H1 (cell line): ENCODE results near the gene ZNRF3. TPM values are rescaled to one million over a fixed set of nuclear protein-coding genes. Genes with fewer than 3 reads are reported as not detected.

ENCODE experiments used
- CTCF ChIA-PET: fragments of 300-600 bp; sonication (Branson Sonifier 250); formaldehyde crosslinking; loops from one replicate; lab custom pipeline; 2021; ENCODE audit not compliant: partially characterized antibody; lab: Charles Lee
- POLR2A ChIA-PET: fragments of 300-600 bp; sonication (Branson Sonifier 250); formaldehyde crosslinking; loops from one replicate; lab custom pipeline; 2021; ENCODE audit warnings: inconsistent platforms; ENCODE audit not compliant: partially characterized antibody; lab: Charles Lee
- DNase-seq, 2 experiments: peaks; one replicate each; pipeline versions ENCODE4 v3.0.0 to v3.0.0-alpha.2; 2010 to 2022; ENCODE audit warnings: low spot score in 2 of 2, low read depth in 1 of 2, mixed read lengths in 1 of 2
- FAIRE-seq: peaks from 2 replicates; lab custom pipeline; 2011; peaks lifted over from hg19 to GRCh38; lab: Jason Lieb, UNC
- H2AFZ ChIP-seq: 2 replicates; pipeline ENCODE4 v1.8.1; 2012; ENCODE audit warnings: low read length, inconsistent platforms
- H2AK5ac ChIP-seq: 2 replicates; pipeline ENCODE4 v1.6.1; 2013; ENCODE audit warnings: low read depth, low read length
- H2BK120ac ChIP-seq: replicated peaks from 2 replicates; pipeline ENCODE3; 2013; ENCODE audit warnings: low read depth, low read length, inconsistent platforms
- H2BK12ac ChIP-seq: 2 replicates; pipeline ENCODE4 v1.6.1; 2013; ENCODE audit warnings: low read depth, low read length
- H2BK15ac ChIP-seq: 2 replicates; pipeline ENCODE4 v1.6.1; 2013; ENCODE audit warnings: low read length
- H2BK20ac ChIP-seq: 2 replicates; pipeline ENCODE4 v1.6.1; 2013; ENCODE audit warnings: low read length
- H2BK5ac ChIP-seq: 2 replicates; pipeline ENCODE4 v1.6.1; 2013; ENCODE audit warnings: low read depth, low read length
- H3K14ac ChIP-seq: 2 replicates; pipeline ENCODE4 v1.6.1; 2013; ENCODE audit warnings: inconsistent platforms; ENCODE audit not compliant: insufficient read length
- H3K18ac ChIP-seq: 2 replicates; pipeline ENCODE4 v1.6.1; 2013; ENCODE audit warnings: low read length; ENCODE audit errors: extremely low read depth
- H3K23ac ChIP-seq: 2 replicates; pipeline ENCODE4 v1.6.1; 2013; ENCODE audit warnings: inconsistent platforms; ENCODE audit not compliant: insufficient read length
- H3K23me2 ChIP-seq: 2 replicates; pipeline ENCODE4 v1.6.1; 2013; ENCODE audit warnings: low read depth, low read length
- H3K27ac ChIP-seq: 2 replicates; pipeline ENCODE4 v1.6.1; 2011; ENCODE audit warnings: low read depth, low read length, inconsistent platforms
- H3K27me3 ChIP-seq, 4 experiments: replicated peaks in 1 of 4; 1 replicate in 1 of 4; 2 replicates in 3 of 4; pipeline versions ENCODE4 v1.6.1 to v1.8.1; 2011 to 2013; ENCODE audit warnings: low read length in 3 of 4, mild to moderate bottlenecking in 3 of 4, inconsistent platforms in 2 of 4, mixed read lengths in 2 of 4, moderate library complexity in 1 of 4; ENCODE audit not compliant: control insufficient read depth in 3 of 4, insufficient read depth in 3 of 4; ENCODE audit errors: extremely low read depth in 1 of 4
- H3K36me3 ChIP-seq, 4 experiments: 2 replicates each; pipeline versions ENCODE4 v1.6.1 to v1.8.1; 2011 to 2013; ENCODE audit warnings: mild to moderate bottlenecking in 4 of 4, low read length in 3 of 4, moderate library complexity in 2 of 4, control low read depth in 1 of 4, inconsistent platforms in 1 of 4; ENCODE audit not compliant: insufficient read depth in 4 of 4, control insufficient read depth in 2 of 4
- H3K4ac ChIP-seq: replicated peaks from 2 replicates; pipeline ENCODE3; 2013; ENCODE audit warnings: low read length, low read depth, mixed read lengths, inconsistent platforms; ENCODE audit not compliant: insufficient read length
- H3K4me1 ChIP-seq, 4 experiments: replicated peaks in 1 of 4; 1 replicate in 1 of 4; 2 replicates in 3 of 4; pipeline versions ENCODE4 v1.6.1 to v1.8.1; 2011 to 2013; ENCODE audit warnings: low read length in 3 of 4, inconsistent platforms in 2 of 4, mixed read lengths in 1 of 4; ENCODE audit not compliant: insufficient read depth in 4 of 4, control insufficient read depth in 3 of 4
- H3K4me2 ChIP-seq, 2 experiments: 2 replicates each; pipeline versions ENCODE4 v1.6.1 to v1.8.1; 2011 to 2013; ENCODE audit warnings: low read depth in 2 of 2, low read length in 2 of 2, control low read depth in 1 of 2, inconsistent platforms in 1 of 2, mild to moderate bottlenecking in 1 of 2; ENCODE audit not compliant: insufficient read depth in 1 of 2
- H3K4me3 ChIP-seq, 4 experiments: fragments of 200-600, 300-600 bp in 1 of 4; sonication (generic), shearing (Covaris generic), sonication (Bioruptor Twin) in 1 of 4; 2 replicates each; pipeline versions ENCODE4 v1.5.1 to v1.8.1; 2011 to 2016; ENCODE audit warnings: low read length in 4 of 4, low read depth in 3 of 4, control low read depth in 2 of 4, inconsistent platforms in 2 of 4, mild to moderate bottlenecking in 2 of 4, mixed read lengths in 1 of 4, moderate library complexity in 1 of 4; ENCODE audit not compliant: insufficient read depth in 2 of 4; ENCODE audit errors: extremely low read depth in 1 of 4
- H3K56ac ChIP-seq: replicated peaks from 2 replicates; pipeline ENCODE3; 2013; ENCODE audit warnings: low read depth, mild to moderate bottlenecking, mixed read lengths, low read length, inconsistent platforms; ENCODE audit not compliant: insufficient read length
- H3K79me1 ChIP-seq: 2 replicates; pipeline ENCODE4 v1.6.1; 2013; ENCODE audit warnings: low read depth, low read length, control low read depth
- H3K79me2 ChIP-seq, 2 experiments: 2 replicates each; pipeline versions ENCODE4 v1.6.1 to v1.8.1; 2012 to 2013; ENCODE audit warnings: low read length in 2 of 2, mild to moderate bottlenecking in 2 of 2, inconsistent platforms in 1 of 2; ENCODE audit not compliant: insufficient read depth in 2 of 2, control insufficient read depth in 1 of 2
- H3K9ac ChIP-seq, 4 experiments: replicated peaks in 1 of 4; 1 replicate in 1 of 4; 2 replicates in 3 of 4; pipeline versions ENCODE4 v1.6.1 to v1.8.1; 2011 to 2013; ENCODE audit warnings: low read depth in 3 of 4, low read length in 3 of 4, control low read depth in 2 of 4, mild to moderate bottlenecking in 2 of 4, moderate library complexity in 2 of 4, inconsistent platforms in 1 of 4; ENCODE audit errors: extremely low read depth in 1 of 4
- H3K9me3 ChIP-seq, 2 experiments: 2 replicates each; pipeline versions ENCODE4 v1.6.1 to v1.8.1; 2012 to 2013; ENCODE audit warnings: mild to moderate bottlenecking in 2 of 2, moderate library complexity in 2 of 2, control low read depth in 1 of 2, inconsistent platforms in 1 of 2, low read depth in 1 of 2, low read length in 1 of 2, mixed read lengths in 1 of 2; ENCODE audit not compliant: insufficient read depth in 2 of 2
- H4K20me1 ChIP-seq, 2 experiments: replicated peaks in 1 of 2; 2 replicates each; pipeline versions ENCODE3 to v1.8.1; 2011 to 2013; ENCODE audit warnings: inconsistent platforms in 2 of 2, low read length in 2 of 2, mild to moderate bottlenecking in 1 of 2; ENCODE audit not compliant: insufficient read depth in 2 of 2, control insufficient read depth in 1 of 2
- H4K5ac ChIP-seq: 2 replicates; pipeline ENCODE4 v1.6.1; 2013; ENCODE audit warnings: low read length, low read depth, mixed read lengths, inconsistent platforms; ENCODE audit not compliant: insufficient read length
- H4K8ac ChIP-seq: 2 replicates; pipeline ENCODE4 v1.8.0; 2013; ENCODE audit warnings: mild to moderate bottlenecking, moderate library complexity, low read length, inconsistent platforms; ENCODE audit not compliant: insufficient read depth; ENCODE audit errors: extremely low read depth
- H4K91ac ChIP-seq: replicated peaks from 2 replicates; pipeline ENCODE3; 2013; ENCODE audit warnings: low read length, mixed read lengths, inconsistent platforms; ENCODE audit not compliant: insufficient read length
- CBX5 ChIP-seq: fragments of 300-800, 300-1000 bp; sonication (generic); IDR thresholded peaks from 2 replicates; pipeline ENCODE4 v1.7.1; 2016; ENCODE audit warnings: antibody characterized with exemption, low read length, low read depth
- KDM1A ChIP-seq: fragments of 200-600, 300-600 bp; sonication (generic); IDR thresholded peaks from 2 replicates; pipeline ENCODE4 v1.7.1; 2016; ENCODE audit warnings: mild to moderate bottlenecking, low read length, borderline replicate concordance
- RNF2 ChIP-seq: fragments of 200-900, 300-1000 bp; sonication (generic); IDR thresholded peaks from 2 replicates; pipeline ENCODE4 v1.7.1; 2016; ENCODE audit warnings: borderline replicate concordance, low read depth, mild to moderate bottlenecking, antibody characterized with exemption, low read length; ENCODE audit not compliant: poor library complexity, severe bottlenecking; ENCODE audit errors: missing control alignments
- WGBS, 2 experiments: shearing (Covaris generic) in 1 of 2; methylation state at CpG; one replicate each; pipeline versions ENCODE4 v1.1.6 to v1.1.7; 2013 to 2015; ENCODE audit warnings: low lambda C conversion rate in 2 of 2, mixed read lengths in 2 of 2, inconsistent platforms in 1 of 2, low coverage in 1 of 2, missing lambda C conversion rate in 1 of 2; ENCODE audit not compliant: insufficient replicate concordance in 2 of 2, insufficient coverage in 1 of 2, insufficient read length in 1 of 2; ENCODE audit errors: extremely low coverage in 1 of 2, missing lambda C conversion rate in 1 of 2; 5-methylcytosine and 5-hydroxymethylcytosine counted together
- polyA plus RNA-seq, 7 experiments: library from polyadenylated mRNA; depleted of rRNA in 3 of 7; stranded (reverse) in 5 of 7; unstranded in 2 of 7; fragments of >200 nt in 5 of 7; fragments of 200-250 nt in 2 of 7; gene quantifications; 1 replicate in 5 of 7; 2 replicates in 1 of 7; 4 replicates in 1 of 7; pipeline versions ENCODE4 v1.2.1 to v1.2.3, GENCODE V29; 2011 to 2013; ENCODE audit warnings: missing spikeins in 2 of 7, mixed read lengths in 2 of 7
- total RNA-seq: library from RNA; stranded (reverse); fragmentation: NEBNext Ultra II Directional; extraction: Animal tissue kit (Norgen Biotek cat#: 25700); gene quantifications from 2 replicates; pipeline ENCODE4 v1.2.1, GENCODE V29; 2021

The ZNRF3 gene
- total and polyA plus RNA-seq, 2 of the 8 experiments (the other 6 are each of a cell fraction or from before 2014, with no cell fraction given) = 14.1 to 21.7 TPM

- Histone ChIP-seq H3K23ac (no peak overlapping the region), H3K23me2 (no peaks in the 10 kb centered on the region), H3K4me1 (peaks cover 2 to 11% (median 3%) of the 10 kb centered on the region in 4 experiments), H4K91ac (no peak overlapping the region), H2BK120ac (no peak overlapping the region), H3K14ac (no peak overlapping the region), H3K9me3 (no peaks in the 10 kb centered on the region), H2BK15ac (no peak overlapping the region), H3K9ac (no peak overlapping the region), H3K79me2 (peaks cover 5 to 76% of the 10 kb centered on the region in 2 experiments), H3K4me3 (no peak overlapping the region), H2BK5ac (no peak overlapping the region), H3K56ac (no peak overlapping the region), H2AFZ (no peak overlapping the region), H2BK20ac (no peak overlapping the region), H2BK12ac (no peak overlapping the region), H3K27me3 (no peaks in the 10 kb centered on the region), H4K20me1 (peaks cover 0 to 2% of the 10 kb centered on the region in 2 experiments)
- FAIRE-seq (no peak), DNase-seq (no peak)
- CTCF ChIA-PET = interaction anchor here (0.9 to 2.8 kb wide), 2 partner anchors 19 to 63 kb away, joined by 4 to 7 read pairs; no protein-coding TSS in a partner anchor
- POLR2A ChIA-PET = interaction anchor here (1.0 kb wide), 1 partner anchor 9 kb away, joined by 3 read pairs; no protein-coding TSS in a partner anchor
- TF ChIP-seq CBX5 = no peak
- no peak for TF ChIP-seq KDM1A
- TF ChIP-seq RNF2 = no peak
- TF ChIP-seq, all 59 proteins: peak for 0
- Histone ChIP-seq H3K4ac (no peak overlapping the region), H3K79me1 (peaks cover 9% of the 10 kb centered on the region; the same call in 1 of the 2 replicates), H3K36me3 (no peaks in the 10 kb centered on the region), H4K8ac (no peak overlapping the region), H3K18ac (no peak overlapping the region), H4K5ac (no peak overlapping the region), H2AK5ac (no peak overlapping the region), H3K4me2 (no peak overlapping the region), H3K27ac (no peak overlapping the region)
- WGBS, 2 experiments = 77% methylated on average over 6 of the region's 6 CpGs; no CpG with 5 or more reads in 1 of the 2 experiments
Observed at GRCh38 chr22:28978158-28978557, 94.8 kb downstream of the ZNRF3 start.
